ENCODE results near the gene MTA1. TPM values are rescaled to one million over a fixed set of nuclear protein-coding genes. Genes with fewer than 3 reads are reported as not detected.
A peak's percentile ranks its signal among the peaks of the same experiment; 100 is the strongest.

The MTA1 gene
- polyA plus RNA-seq, 4 donors = 28.4 to 98.9 (median 51.9) TPM

DNA sequence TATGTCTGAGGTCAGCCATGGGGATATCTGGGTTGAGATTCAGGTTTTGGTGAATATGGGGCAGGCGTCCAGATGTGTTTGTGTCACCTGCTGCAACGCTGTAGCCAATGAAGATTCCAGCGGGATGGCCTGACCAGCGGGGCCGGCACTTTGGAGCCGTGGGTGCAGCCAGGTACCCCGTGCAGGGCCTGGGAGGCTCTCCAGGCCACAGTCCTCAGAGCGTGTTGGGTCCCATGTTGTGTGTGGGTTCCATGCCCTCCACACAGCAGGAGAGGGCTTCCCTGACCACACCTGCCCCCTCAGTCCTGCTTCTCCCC, 24.1 kb upstream of the MTA1 start:
- DNase-seq (no peak), FAIRE-seq (no peak)
- Histone ChIP-seq H3K9me3 (ENCODE audit: control insufficient read depth in 2 of 2, insufficient read depth in 1 of 2, low read depth in 1 of 2, low read length in 1 of 2) (peaks cover 0 to 17% of the 10 kb centered on the region in 2 donors), H3K36me3 (ENCODE audit: control insufficient read depth in 3 of 3, insufficient read depth in 2 of 3, low read depth in 1 of 3, low read length in 3 of 3) (peaks cover 0 to 44% (median 2%) of the 10 kb centered on the region in 3 donors), H3K4me1 (ENCODE audit: control insufficient read depth in 3 of 3, insufficient read depth in 2 of 3, low read depth in 1 of 3, low read length in 2 of 3) (peaks cover 3 to 7% (median 4%) of the 10 kb centered on the region in 3 donors), H3K27me3 (ENCODE audit: control insufficient read depth in 3 of 3, insufficient read depth in 3 of 3, low read length in 3 of 3) (no peaks in the 10 kb centered on the region), H3K27ac (ENCODE audit: low read depth in 1 of 3, low read length in 2 of 3) (no peak overlapping the region), H3K4me3 (ENCODE audit: low read depth in 1 of 3, low read length in 3 of 3) (no peak overlapping the region)
- WGBS, 3 donors = 91 to 96% (median 94%) methylated on average over 8 of the region's 8 CpGs

DNA sequence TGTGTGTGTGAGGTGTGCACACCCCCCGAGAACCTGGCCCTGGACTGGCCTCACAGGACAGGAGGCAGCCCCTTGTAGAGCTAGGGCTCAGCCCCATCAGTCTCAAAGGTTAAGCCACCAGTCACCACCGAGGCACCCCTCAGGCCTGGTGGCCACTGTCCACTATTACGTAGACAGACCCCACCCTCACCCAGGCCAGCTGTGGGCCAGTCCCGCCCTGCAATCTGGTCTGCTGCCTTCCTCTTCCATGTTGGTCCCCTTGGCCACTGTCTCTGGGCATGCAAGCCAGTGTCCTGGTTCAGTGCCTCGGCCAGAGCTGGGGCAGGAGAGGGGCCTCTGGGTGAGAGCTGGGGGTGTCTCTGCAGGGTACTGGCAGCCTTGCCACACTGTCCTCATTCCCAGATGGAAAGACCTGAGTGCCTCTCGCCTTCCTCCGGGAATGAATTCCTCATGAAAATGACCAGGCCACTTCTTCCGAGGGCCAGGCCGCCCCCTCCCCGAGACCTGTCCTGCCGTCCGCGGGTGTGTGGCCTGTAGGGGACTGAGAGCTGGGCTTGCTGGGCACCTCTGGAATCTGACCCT, 22.2 kb upstream of the MTA1 start:
- Histone ChIP-seq H3K9me3 (ENCODE audit: control insufficient read depth in 2 of 2, insufficient read depth in 1 of 2, low read depth in 1 of 2, low read length in 1 of 2) (peaks cover 0 to 28% of the 10 kb centered on the region in 2 donors), H3K36me3 (ENCODE audit: control insufficient read depth in 3 of 3, insufficient read depth in 2 of 3, low read depth in 1 of 3, low read length in 3 of 3) (peaks cover 0 to 38% (median 0%) of the 10 kb centered on the region in 3 donors), H3K27ac (ENCODE audit: low read depth in 1 of 3, low read length in 2 of 3) (peak overlapping the region in 1 of 3 donors; percentile 91), H3K4me1 (ENCODE audit: control insufficient read depth in 3 of 3, insufficient read depth in 2 of 3, low read depth in 1 of 3, low read length in 2 of 3) (peaks cover 3 to 7% (median 4%) of the 10 kb centered on the region in 3 donors), H3K4me3 (ENCODE audit: low read depth in 1 of 3, low read length in 3 of 3) (peak overlapping the region in 1 of 3 donors; percentile 71), H3K27me3 (ENCODE audit: control insufficient read depth in 3 of 3, insufficient read depth in 3 of 3, low read length in 3 of 3) (no peaks in the 10 kb centered on the region)
- 87 to 88% (median 87%) methylated on average over 13 of the region's 13 CpGs for WGBS, 3 donors
- FAIRE-seq (no peak), DNase-seq (no peak)

DNA sequence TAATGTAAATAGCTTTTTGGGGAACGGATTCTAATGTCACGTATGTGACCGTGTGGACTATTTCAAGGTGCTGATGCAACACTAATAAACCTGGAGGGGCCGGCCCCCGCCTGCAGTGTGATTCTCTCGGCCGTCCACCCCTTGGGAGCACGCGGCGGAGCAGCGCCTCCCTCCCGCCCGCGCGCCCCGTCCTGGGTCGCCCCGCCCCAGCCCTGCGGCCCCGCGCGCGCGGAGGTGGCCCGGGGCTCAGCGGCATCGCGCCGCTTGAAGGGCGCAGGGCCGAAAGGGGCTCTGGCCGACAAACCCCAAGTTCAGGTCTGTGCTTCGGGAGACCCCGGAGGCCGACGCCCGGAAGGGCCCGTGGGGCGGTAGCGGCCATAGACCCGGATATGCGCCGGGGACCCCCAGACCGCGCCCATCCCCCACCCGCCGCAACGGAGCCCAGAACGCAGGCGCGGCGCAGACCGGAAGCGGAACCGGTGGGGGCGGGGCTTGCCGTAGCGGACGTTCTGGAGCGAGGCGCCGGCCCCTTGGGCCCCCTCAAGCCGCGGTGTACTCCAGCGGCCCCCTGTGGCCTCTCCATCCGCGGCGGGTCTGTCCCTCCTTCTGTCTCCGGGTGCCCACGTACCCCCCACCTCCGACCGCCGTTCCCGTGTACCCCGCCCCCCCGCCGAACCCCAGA, 21.4 kb upstream of the MTA1 start, which contains the start of gene TEX22:
TEX22 (plus strand) TSS at position 495 of the 682 bp plus-strand sequence. CDS start 803 bp downstream, outside the sequence.
- H3K4me1 ChIP-seq (ENCODE audit: control insufficient read depth in 3 of 3, insufficient read depth in 2 of 3, low read depth in 1 of 3, low read length in 2 of 3) = peaks cover 3 to 7% (median 4%) of the 10 kb centered on the region in 3 donors
- peak; percentile 73 to 93 for DNase-seq
- H3K4me3 ChIP-seq (ENCODE audit: low read depth in 1 of 3, low read length in 3 of 3) = peak within 1 kb of the TSS; percentile 71 to 98 (median 75)
- no peak for FAIRE-seq
- 1% methylated on average over 45 to 77 of the region's 77 CpGs for WGBS, 3 donors
- H3K36me3 ChIP-seq (ENCODE audit: control insufficient read depth in 3 of 3, insufficient read depth in 2 of 3, low read depth in 1 of 3, low read length in 3 of 3) = peaks cover 0 to 31% (median 0%) of the 10 kb centered on the region in 3 donors
- peak within 1 kb of the TSS; percentile 68 to 91 (median 69) for H3K27ac ChIP-seq (ENCODE audit: low read depth in 1 of 3, low read length in 2 of 3)
- no peaks in the 10 kb centered on the region for H3K27me3 ChIP-seq (ENCODE audit: control insufficient read depth in 3 of 3, insufficient read depth in 3 of 3, low read length in 3 of 3)
- peaks cover 0 to 33% of the 10 kb centered on the region in 2 donors for H3K9me3 ChIP-seq (ENCODE audit: control insufficient read depth in 2 of 2, insufficient read depth in 1 of 2, low read depth in 1 of 2, low read length in 1 of 2)

DNA sequence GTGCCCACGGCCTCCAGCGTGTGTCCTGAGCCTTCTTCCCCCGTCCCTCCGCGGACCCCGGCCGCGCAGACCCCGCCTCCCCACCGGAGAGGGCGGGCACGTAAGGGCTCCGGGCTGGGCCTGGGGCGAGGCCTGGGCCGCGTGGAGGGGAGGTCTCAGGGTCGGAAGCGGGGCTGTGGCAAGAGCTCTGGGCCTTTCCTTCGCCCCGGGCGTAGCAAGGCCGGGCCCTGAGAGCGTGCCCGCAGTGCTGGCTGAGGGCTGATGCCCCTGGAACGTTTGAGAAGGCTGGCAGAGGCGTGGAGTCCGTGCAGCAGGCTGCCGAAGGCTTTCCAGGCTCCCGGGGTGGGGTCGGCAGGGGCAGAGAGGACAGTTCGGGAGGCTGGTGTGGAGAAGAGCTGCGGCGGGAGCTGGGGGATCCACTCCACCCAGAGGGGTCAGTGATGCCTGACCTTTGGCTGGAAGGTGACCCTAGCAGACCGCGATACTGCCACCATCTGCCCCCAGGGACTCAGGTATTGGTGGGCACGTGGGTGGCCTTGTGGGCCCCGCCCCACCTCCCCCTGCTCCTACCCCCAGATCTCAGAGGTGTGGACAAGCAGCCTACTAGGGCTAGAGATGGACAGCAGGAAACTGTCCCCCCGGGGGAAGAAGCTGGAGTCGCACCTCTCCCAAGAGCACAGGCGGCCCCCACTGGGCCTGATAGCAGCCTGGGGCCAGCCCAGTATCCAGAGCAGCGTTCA, 20.7 kb upstream of the MTA1 start:
- peak overlapping the region; percentile 71 to 98 (median 75) for H3K4me3 ChIP-seq (ENCODE audit: low read depth in 1 of 3, low read length in 3 of 3)
- peaks cover 3 to 7% (median 4%) of the 10 kb centered on the region in 3 donors for H3K4me1 ChIP-seq (ENCODE audit: control insufficient read depth in 3 of 3, insufficient read depth in 2 of 3, low read depth in 1 of 3, low read length in 2 of 3)
- H3K36me3 ChIP-seq (ENCODE audit: control insufficient read depth in 3 of 3, insufficient read depth in 2 of 3, low read depth in 1 of 3, low read length in 3 of 3) = peaks cover 0 to 30% (median 0%) of the 10 kb centered on the region in 3 donors
- DNase-seq = peak in 1 of 2 donors; percentile 20
- H3K27ac ChIP-seq (ENCODE audit: low read depth in 1 of 3, low read length in 2 of 3) = peak overlapping the region; percentile 68 to 91 (median 69)
- WGBS, 3 donors = 23 to 24% (median 24%) methylated on average over 28 to 41 of the region's 41 CpGs
- FAIRE-seq = no peak
- H3K9me3 ChIP-seq (ENCODE audit: control insufficient read depth in 2 of 2, insufficient read depth in 1 of 2, low read depth in 1 of 2, low read length in 1 of 2) = peaks cover 0 to 39% of the 10 kb centered on the region in 2 donors
- no peaks in the 10 kb centered on the region for H3K27me3 ChIP-seq (ENCODE audit: control insufficient read depth in 3 of 3, insufficient read depth in 3 of 3, low read length in 3 of 3)

DNA sequence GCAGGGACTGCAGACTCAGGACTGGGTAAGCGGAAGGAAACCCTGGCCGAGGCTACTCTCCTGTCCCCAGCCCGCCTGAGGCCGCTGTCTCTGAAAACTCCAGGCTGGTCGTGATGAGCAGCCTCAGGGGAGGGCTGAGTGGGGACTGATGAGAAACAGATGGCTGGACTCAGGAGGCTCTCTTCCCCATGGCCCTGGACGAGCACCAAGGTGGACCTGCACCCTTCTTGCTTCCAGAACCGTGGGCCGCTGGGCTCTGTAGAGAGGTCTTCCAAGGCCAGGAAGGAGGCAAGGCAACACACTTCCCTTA, 20.2 kb upstream of the MTA1 start:
- FAIRE-seq = no peak
- H3K9me3 ChIP-seq (ENCODE audit: control insufficient read depth in 2 of 2, insufficient read depth in 1 of 2, low read depth in 1 of 2, low read length in 1 of 2) = peaks cover 0 to 44% of the 10 kb centered on the region in 2 donors
- WGBS, 3 donors = 91 to 93% (median 92%) methylated on average over 8 of the region's 8 CpGs
- H3K27me3 ChIP-seq (ENCODE audit: control insufficient read depth in 3 of 3, insufficient read depth in 3 of 3, low read length in 3 of 3) = no peaks in the 10 kb centered on the region
- peak overlapping the region in 1 of 3 donors; percentile 98 for H3K4me3 ChIP-seq (ENCODE audit: low read depth in 1 of 3, low read length in 3 of 3)
- no peak for DNase-seq
- no peak overlapping the region for H3K27ac ChIP-seq (ENCODE audit: low read depth in 1 of 3, low read length in 2 of 3)
- H3K36me3 ChIP-seq (ENCODE audit: control insufficient read depth in 3 of 3, insufficient read depth in 2 of 3, low read depth in 1 of 3, low read length in 3 of 3) = peaks cover 0 to 27% (median 0%) of the 10 kb centered on the region in 3 donors
- peaks cover 3 to 7% (median 4%) of the 10 kb centered on the region in 3 donors for H3K4me1 ChIP-seq (ENCODE audit: control insufficient read depth in 3 of 3, insufficient read depth in 2 of 3, low read depth in 1 of 3, low read length in 2 of 3)

DNA sequence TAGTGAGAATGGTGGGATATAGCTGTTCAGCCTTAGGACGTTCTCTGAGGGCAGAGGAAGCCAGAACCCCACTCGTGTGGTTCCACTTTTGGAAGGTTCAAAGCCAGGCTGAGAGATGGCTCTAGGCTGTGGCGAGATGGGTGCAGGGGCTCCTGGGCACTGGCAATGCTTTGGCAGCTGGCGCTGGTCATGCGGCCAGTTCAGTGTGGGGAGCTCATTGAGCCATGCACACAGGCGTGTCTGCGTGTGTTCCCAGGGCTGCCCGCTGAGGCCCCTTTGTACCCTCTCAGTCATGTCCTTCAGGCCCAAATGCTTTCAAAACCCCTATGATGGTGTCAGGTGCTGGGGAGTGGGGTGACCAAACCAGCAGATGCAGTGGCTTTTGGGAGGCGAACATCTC, 19.6 kb upstream of the MTA1 start:
- peaks cover 3 to 7% (median 4%) of the 10 kb centered on the region in 3 donors for H3K4me1 ChIP-seq (ENCODE audit: control insufficient read depth in 3 of 3, insufficient read depth in 2 of 3, low read depth in 1 of 3, low read length in 2 of 3)
- H3K27ac ChIP-seq (ENCODE audit: low read depth in 1 of 3, low read length in 2 of 3) = no peak overlapping the region
- H3K9me3 ChIP-seq (ENCODE audit: control insufficient read depth in 2 of 2, insufficient read depth in 1 of 2, low read depth in 1 of 2, low read length in 1 of 2) = peaks cover 0 to 50% of the 10 kb centered on the region in 2 donors
- peaks cover 0 to 21% (median 0%) of the 10 kb centered on the region in 3 donors for H3K36me3 ChIP-seq (ENCODE audit: control insufficient read depth in 3 of 3, insufficient read depth in 2 of 3, low read depth in 1 of 3, low read length in 3 of 3)
- no peak for FAIRE-seq
- no peak overlapping the region for H3K4me3 ChIP-seq (ENCODE audit: low read depth in 1 of 3, low read length in 3 of 3)
- DNase-seq = no peak
- no peaks in the 10 kb centered on the region for H3K27me3 ChIP-seq (ENCODE audit: control insufficient read depth in 3 of 3, insufficient read depth in 3 of 3, low read length in 3 of 3)
- WGBS, 3 donors = 95 to 98% (median 98%) methylated on average over 9 of the region's 9 CpGs

DNA sequence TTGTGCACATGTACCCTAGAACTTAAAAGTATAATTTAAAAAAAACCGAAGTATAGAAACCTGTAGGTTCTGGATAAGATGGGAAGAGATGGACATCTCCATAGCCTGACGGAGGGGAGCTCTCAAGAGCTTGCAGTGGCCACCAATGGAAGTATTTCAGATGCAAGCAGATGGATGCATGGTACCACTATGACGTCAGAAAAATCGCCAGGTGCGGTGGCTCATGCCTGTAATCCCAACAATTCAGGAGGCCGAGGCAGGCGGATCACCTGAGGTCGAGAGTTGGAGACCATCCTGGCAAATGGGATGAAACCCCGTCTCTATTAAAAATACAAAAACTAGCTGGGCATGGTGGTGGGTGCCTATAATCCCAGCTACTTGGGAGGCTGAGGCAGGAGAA, 17.9 kb upstream of the MTA1 start:
- Histone ChIP-seq H3K27ac (ENCODE audit: low read depth in 1 of 3, low read length in 2 of 3) (no peak overlapping the region), H3K27me3 (ENCODE audit: control insufficient read depth in 3 of 3, insufficient read depth in 3 of 3, low read length in 3 of 3) (no peaks in the 10 kb centered on the region), H3K4me3 (ENCODE audit: low read depth in 1 of 3, low read length in 3 of 3) (no peak overlapping the region), H3K9me3 (ENCODE audit: control insufficient read depth in 2 of 2, insufficient read depth in 1 of 2, low read depth in 1 of 2, low read length in 1 of 2) (peaks cover 0 to 55% of the 10 kb centered on the region in 2 donors), H3K36me3 (ENCODE audit: control insufficient read depth in 3 of 3, insufficient read depth in 2 of 3, low read depth in 1 of 3, low read length in 3 of 3) (peaks cover 0 to 21% (median 0%) of the 10 kb centered on the region in 3 donors), H3K4me1 (ENCODE audit: control insufficient read depth in 3 of 3, insufficient read depth in 2 of 3, low read depth in 1 of 3, low read length in 2 of 3) (peaks cover 3 to 7% (median 4%) of the 10 kb centered on the region in 3 donors)
- FAIRE-seq (no peak), DNase-seq (no peak)
- 97 to 98% (median 97%) methylated on average over 9 of the region's 9 CpGs for WGBS, 3 donors

DNA sequence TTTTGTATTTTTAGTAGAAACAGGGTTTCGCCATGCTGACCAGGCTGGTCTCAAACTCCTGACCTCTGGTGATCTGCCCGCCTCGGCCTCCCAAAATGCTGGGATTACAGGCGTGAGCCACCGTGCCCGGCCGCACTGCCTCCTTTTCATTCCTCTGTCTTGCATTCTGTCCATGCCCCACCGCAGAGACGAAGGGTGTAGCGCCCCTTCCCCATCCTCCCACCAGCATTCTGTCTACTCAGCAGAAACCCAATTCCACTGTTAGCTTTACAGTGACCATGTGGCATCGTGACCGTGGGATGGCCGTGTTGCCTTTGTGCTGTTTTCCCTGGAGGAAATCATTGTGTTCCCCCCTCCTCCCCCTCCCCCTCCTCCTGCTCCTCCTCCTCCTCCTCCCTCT, 11.0 kb upstream of the MTA1 start:
- H3K4me3 ChIP-seq (ENCODE audit: low read depth in 1 of 3, low read length in 3 of 3) = no peak overlapping the region
- no peaks in the 10 kb centered on the region for H3K36me3 ChIP-seq (ENCODE audit: control insufficient read depth in 3 of 3, insufficient read depth in 2 of 3, low read depth in 1 of 3, low read length in 3 of 3)
- no peak for FAIRE-seq
- H3K27me3 ChIP-seq (ENCODE audit: control insufficient read depth in 3 of 3, insufficient read depth in 3 of 3, low read length in 3 of 3) = peaks cover 0 to 37% (median 0%) of the 10 kb centered on the region in 3 donors
- H3K27ac ChIP-seq (ENCODE audit: low read depth in 1 of 3, low read length in 2 of 3) = no peak overlapping the region
- H3K9me3 ChIP-seq (ENCODE audit: control insufficient read depth in 2 of 2, insufficient read depth in 1 of 2, low read depth in 1 of 2, low read length in 1 of 2) = peaks cover 0 to 19% of the 10 kb centered on the region in 2 donors
- 84 to 90% (median 87%) methylated on average over 13 of the region's 13 CpGs for WGBS, 3 donors
- H3K4me1 ChIP-seq (ENCODE audit: control insufficient read depth in 3 of 3, insufficient read depth in 2 of 3, low read depth in 1 of 3, low read length in 2 of 3) = peaks cover 0 to 11% (median 0%) of the 10 kb centered on the region in 3 donors
- no peak for DNase-seq
